ENCODE measurements around the gene EHMT2.

The EHMT2 gene

DNA sequence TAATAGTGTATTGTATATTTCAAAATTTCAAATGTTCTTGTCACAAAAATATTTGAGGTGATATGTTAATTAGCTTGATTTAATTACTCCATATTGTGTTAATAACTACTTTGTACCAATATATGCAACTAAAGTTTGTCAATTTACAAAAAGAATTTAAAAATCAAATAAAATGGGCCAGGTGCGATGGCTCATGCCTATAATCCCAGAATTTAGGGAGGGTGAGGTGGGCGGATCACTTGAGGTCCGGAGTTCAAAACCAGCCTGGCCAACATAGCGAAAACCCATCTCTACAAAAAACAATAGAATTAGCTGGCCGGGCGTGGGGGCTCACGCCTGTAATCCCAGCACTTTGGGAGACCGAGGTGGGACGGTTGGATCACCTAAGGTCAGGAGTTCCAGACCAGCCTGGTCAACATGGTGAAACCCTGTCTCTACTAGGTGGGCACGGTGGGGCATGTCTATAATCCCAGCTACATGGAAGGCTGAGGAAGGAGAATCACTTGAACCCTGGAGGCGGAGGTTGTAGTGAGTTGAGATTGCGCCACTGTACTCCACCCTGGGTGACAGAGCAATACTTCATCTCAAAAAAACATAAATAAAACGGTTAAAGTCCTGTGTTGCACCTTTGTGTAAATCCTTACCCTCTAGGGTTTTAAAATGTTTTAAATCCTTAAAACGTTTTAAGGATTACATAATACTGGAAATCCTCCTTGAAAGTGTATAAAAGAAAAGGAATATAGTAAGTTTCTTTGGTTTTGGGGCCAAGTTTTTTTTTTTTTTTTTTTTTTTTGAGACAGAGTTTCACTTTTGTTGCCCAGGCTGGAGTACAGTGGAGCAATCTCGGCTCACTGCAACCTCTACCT is 65.9 kb downstream of the EHMT2 start:
- Histone ChIP-seq H3K4me3 (ENCODE audit: insufficient read depth, low read depth, low read length) (no peak overlapping the region), H3K36me3 (ENCODE audit: control insufficient read depth, insufficient read depth, low read length) (peaks cover under 1% of the 10 kb centered on the region), H3K4me1 (ENCODE audit: control insufficient read depth, insufficient read depth, low read length) (peaks cover 8% of the 10 kb centered on the region), H3K27me3 (ENCODE audit: control insufficient read depth, insufficient read depth, low read length, poor library complexity, severe bottlenecking) (no peaks in the 10 kb centered on the region), H3K9me3 (ENCODE audit: control insufficient read depth, low read length) (no peaks in the 10 kb centered on the region), H3K27ac (ENCODE audit: insufficient read depth, low read depth, low read length, poor library complexity, severe bottlenecking) (no peak overlapping the region)
- WGBS, 2 experiments, result 91 to 94% methylated on average over 15 of the region's 15 CpGs

DNA sequence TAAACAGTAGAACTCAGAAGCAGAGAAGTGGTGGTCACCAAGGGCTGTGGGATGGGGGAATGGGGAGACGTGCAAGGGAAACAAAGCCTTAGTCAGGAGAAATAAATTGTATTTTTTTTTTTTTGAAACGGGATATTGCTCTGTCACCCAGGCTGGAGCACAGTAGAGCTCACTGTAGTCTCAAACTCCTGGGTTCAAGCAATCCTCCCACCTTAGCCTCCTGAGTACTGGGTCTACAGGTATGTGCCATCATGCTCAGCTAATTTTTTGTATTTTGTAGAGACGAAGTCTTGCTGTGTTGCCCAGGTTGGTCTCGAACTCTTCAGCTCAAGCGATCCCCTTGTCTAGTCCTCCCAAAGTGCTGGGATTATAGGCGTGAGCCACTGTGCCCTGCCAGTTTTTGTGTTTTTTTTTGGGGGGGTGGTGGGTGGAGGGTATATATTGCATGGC is 66.6 kb downstream of the EHMT2 start:
- 90 to 91% methylated on average over 6 of the region's 6 CpGs for WGBS, 2 experiments

More for the DNA sequence above, 66.6 kb downstream of the EHMT2 start:
- no peaks in the 10 kb centered on the region for H3K27me3 ChIP-seq (ENCODE audit: control insufficient read depth, insufficient read depth, low read length, poor library complexity, severe bottlenecking)
- H3K9me3 ChIP-seq (ENCODE audit: control insufficient read depth, low read length), result no peaks in the 10 kb centered on the region
- peak overlapping the region; percentile 54 for H3K4me3 ChIP-seq (ENCODE audit: insufficient read depth, low read depth, low read length)
- no peaks in the 10 kb centered on the region for H3K36me3 ChIP-seq (ENCODE audit: control insufficient read depth, insufficient read depth, low read length)
- H3K4me1 ChIP-seq (ENCODE audit: control insufficient read depth, insufficient read depth, low read length), result peaks cover 4% of the 10 kb centered on the region
- H3K27ac ChIP-seq (ENCODE audit: insufficient read depth, low read depth, low read length, poor library complexity, severe bottlenecking), result no peak overlapping the region
